Suppressor macrophage treated with lipopolysaccharide for 1 hour (primary cell): ENCODE data around the gene ZHX3.
"Not testable (repeated sequence)": the region's sequence is repeated elsewhere in the genome, so short reads cannot be mapped to it uniquely, and the experiment has no call there.

Experiments used
- DNase-seq, 3 donors: peaks; one replicate each; pipeline ENCODE4 v3.0.0-alpha.2; 2020 to 2022

The ZHX3 gene

DNA sequence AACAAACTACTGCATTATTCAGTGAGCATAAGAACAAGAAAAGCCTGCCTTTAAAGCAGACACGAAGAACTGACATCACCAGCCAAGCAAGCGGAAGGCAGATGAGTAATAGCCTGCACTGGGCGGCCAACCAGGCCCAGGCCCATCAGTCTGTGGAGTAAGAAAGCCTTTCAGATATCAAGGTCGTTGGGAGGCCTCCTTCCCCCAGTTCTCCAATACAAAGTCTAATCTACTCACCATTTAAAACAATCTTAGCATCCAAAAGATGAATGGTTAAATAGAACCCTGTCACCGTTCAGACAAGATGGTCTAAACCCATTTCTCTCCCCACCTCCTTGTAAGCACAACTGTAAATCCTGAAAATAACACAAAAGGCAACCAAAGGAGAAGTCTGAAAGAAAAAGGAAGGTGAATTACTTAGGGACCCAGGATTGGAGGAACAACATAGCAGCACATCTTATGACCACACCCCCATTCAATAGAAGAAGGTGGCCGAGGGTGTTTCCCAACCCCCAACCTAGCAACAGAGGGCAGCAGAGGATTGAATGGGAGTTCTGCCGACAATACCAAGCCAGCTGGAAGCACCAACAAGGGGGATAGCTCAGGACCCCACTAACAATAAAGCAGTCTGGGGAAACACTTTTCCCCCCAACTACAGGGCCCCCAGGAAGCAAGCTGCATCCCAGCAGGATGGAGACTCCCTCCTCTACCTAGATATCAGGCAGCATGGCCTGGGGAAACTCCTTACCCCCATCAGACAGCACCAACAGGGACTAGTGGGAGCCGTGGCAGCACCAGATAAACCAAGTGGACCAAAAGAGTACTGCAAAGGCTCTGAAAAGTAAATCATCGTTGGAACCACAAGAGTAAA is 67.9 kb downstream of the ZHX3 start:
- DNase-seq, result peak; percentile 25 to 35 (median 33)

GRCh38 chr20:41248368-41249024 is 69.0 kb downstream of the ZHX3 start:
- DNase-seq, result no peak

DNA sequence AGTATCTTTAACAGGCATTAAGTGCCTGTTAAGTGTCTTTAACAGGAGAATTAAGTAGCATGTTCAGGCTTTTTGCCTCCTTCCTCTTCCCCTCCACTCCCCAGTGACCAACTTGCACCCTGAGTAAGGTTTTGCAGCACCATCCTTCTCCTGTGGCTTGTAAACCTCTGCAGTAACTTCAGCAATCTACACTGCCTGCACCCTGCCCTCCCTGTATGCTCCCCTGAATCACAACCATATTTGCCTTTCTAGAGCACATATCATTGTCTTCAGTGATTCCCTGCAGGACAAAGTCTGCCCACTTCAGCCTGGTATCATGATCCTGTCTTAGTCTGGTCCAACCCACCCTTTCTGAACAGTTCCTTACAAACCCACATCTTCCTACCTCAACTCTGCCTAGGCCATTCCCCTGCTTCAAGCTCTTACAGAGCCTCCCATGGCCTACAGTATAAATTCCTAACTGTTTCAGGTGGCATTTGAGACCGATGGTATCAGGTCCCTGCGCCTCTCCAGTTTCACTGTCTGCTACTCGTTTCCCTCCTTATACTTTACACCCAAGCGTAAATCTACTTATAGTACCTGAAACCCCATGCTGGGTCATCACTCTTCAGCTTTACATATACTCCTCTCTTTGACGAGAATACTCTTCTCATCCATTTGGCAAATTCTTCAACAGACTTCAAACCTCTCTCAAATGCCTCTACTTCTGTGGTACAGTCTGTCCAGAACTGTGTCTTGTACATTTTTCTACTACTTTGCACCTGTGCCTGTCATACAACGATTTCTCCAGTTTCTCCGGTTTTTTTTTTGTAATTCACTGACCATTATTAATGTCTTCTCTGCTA is 69.8 kb downstream of the ZHX3 start:
- DNase-seq, result no peak

DNA sequence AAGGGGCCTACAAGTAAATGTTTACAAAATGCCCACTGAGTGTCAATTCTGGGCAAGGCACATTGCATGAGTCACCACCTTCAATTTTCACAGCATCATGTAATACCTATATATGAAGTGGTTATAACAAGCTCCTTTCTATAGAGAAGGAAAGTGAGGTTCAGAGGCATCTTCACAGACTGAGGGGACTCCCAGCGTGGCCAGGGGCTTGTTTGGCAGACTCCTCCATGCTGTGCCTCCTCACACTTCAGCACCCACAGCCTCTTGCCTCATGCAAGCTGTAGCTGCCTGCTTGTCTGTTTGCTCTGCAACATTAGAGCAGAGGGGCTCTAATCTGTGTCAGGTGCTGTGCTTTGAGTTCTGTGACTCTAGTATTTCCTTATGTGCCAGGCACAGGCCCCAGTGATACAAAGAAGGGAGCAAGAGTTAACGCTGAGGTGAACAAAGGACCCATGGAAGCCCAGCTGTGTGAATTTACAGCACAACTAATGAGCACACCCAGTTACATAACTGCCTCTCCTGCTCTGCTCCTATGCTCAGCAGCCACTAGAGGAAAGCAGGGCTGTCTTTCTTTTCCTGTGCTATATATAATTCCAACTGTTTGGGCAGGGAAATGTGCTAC is 72.3 kb downstream of the ZHX3 start:
- DNase-seq, result no peak

GRCh38 chr20:41242807-41243206 is 74.7 kb downstream of the ZHX3 start:
- DNase-seq, result no peak

- DNase-seq, result no peak
Observed at GRCh38 chr20:41242352-41242751, 75.2 kb downstream of the ZHX3 start.

DNA sequence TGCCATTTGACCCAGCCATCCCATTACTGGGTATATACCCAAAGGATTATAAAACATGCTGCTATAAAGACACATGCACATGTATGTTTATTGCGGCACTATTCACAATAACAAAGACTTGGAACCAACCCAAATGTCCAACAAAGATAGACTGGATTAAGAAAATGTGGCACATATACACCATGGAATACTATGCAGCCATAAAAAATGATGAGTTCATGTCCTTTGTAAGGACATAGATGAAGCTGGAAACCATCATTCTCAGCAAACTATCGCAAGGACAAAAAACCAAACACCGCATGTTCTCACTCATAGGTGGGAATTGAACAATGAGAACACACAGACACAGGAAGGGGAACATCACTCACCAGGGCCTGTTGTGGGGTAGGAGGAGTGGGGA is 80.3 kb downstream of the ZHX3 start:
- DNase-seq, result not testable (repeated sequence)

DNA sequence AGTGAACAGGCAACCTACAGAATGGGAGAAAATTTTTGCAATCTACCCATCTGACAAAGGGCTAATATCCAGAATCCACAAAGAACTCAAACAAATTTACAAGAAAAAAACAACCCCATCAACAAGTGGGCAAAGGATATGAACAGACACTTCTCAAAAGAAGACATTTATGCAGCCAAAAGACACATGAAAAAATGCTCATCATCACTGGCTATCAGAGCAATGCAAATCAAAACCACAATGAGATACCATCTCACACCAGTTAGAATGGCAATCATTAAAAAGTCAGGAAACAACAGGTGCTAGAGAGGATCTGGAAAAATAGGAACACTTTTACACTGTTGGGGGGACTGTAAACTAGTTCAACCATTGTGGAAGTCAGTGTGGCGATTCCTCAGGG is 80.7 kb downstream of the ZHX3 start:
- DNase-seq, result not testable (repeated sequence)

DNA sequence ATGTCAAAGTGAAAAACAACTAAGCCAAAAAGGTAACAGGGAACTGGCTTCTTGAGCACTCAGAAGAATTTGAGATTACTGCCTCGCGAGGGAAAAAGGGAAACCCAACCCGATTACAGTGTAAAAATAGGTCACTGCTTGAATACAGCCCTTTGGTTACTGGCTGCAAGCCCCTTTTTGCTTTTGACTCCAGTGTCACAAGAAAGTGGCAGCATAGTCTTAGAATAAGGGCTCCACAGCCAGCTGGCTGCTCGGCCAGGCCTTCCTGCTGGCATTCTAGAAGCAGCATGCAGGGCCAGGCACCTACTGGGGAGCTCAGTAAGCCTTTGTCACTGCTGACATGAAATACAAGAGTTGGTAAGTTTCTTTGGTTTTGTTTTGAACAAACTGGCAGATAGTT is 83.0 kb downstream of the ZHX3 start:
- DNase-seq, result no peak

DNA sequence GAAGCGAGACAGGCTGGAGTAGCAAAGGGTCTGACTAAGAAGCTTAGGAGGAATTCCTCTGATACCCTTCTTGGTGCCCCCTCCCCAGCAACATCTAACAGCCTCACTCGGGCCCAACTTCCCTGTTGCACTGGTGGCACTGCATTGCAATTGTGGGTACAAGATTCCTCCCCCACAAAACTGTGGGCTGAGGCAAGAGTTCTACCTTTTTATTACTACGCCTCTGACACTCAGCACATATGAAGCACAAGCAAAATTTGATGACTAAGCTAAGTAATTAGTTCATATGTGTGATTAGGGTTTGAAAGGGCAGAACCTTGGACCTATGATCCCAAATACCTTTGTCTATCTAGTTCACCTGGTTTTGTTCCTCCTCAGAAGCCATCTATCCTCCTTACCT is 83.5 kb downstream of the ZHX3 start:
- no peak for DNase-seq

DNA sequence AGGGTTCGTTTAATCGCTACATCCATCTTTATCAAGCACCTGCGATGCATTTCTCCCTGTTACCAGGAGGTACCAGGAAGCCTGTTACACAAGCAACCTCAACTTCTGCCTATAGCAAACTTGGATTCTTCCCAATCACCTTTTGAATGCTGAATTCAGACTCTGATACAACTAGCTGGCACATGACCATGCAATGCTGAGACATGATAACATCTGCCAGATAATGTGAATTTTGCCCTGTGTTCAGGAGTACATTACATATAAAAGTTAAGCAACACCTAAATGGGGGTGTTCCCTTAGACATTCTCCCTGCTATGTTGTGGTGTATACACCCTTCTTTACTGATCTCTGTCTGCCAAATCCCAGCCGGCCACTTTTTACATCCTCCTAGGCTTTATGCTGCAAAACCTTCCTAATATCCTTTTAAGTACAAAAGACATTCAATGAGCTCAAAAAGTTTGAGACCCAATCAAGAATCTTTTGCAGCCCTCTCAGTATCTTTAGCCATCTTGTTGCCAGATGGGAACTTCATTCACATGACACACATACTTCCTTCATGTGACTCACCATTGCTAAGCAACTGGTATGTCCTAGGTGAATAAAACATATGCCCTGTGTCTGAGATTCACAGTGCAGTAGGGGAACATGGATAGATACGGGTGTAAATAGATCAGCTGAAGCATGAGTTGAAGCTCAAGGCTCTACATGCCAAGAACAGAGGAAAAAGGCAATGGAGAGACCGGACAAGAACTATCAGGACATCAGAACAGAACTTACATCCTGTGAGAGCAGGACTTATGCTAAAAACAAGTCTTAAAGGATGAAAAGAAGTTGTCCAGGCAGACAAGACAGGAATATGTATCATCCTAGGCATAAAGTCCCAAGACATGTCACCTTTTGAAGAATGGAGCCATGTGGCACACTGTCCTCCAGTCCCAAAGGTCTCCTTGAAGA is 84.3 kb downstream of the ZHX3 start:
- DNase-seq, result peak; percentile 20 to 60 (median 58)

DNA sequence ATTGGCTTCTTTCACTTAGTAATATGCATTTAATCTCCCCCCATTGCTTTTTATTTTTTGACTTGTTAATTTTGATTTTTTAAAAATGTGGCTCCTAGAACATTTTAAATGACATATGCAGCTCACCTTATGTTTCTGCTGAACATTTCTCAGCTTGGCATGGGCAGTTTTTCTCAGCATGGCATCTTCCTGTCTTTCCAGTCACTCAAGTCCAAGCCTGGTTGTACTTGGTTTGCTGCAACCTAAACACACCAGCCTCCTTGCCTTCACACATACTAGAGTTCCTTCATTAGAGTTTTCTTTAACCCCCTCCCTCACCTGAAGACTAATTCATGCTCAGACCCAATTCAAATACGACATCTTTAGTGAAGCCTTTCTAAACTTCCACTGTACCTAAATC is 86.4 kb downstream of the ZHX3 start:
- DNase-seq, result no peak

DNA sequence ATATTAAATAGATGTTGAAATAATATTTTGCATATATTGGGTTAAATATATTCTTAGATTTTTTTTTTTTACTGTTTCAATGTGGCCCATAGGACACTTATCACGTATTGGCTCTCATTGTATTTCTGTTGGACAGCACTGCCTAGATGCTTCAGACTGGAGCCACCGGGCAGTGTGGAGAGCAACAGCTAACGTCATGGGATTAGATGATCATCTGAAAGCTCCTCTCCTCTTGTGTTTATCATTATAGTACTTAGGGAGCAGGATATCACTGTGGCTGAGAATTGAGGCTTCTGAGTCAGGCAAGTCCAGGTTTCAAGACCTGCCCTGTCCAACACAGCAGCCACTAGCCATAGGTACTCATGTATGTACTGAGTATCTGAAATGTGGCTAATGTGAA is 87.4 kb downstream of the ZHX3 start:
- no peak for DNase-seq

GRCh38 chr20:41229259-41229658 is 88.3 kb downstream of the ZHX3 start:
- DNase-seq, result no peak

- no peak for DNase-seq
Observed at GRCh38 chr20:41228858-41229257, 88.7 kb downstream of the ZHX3 start.

GRCh38 chr20:41226426-41226825 is 91.1 kb downstream of the ZHX3 start:
- no peak for DNase-seq

GRCh38 chr20:41225091-41225490 is 92.4 kb downstream of the ZHX3 start:
- DNase-seq, result no peak

- DNase-seq, result peak in 1 of 3 donors; percentile 11
Observed at GRCh38 chr20:41224281-41224680, 93.2 kb downstream of the ZHX3 start.

DNA sequence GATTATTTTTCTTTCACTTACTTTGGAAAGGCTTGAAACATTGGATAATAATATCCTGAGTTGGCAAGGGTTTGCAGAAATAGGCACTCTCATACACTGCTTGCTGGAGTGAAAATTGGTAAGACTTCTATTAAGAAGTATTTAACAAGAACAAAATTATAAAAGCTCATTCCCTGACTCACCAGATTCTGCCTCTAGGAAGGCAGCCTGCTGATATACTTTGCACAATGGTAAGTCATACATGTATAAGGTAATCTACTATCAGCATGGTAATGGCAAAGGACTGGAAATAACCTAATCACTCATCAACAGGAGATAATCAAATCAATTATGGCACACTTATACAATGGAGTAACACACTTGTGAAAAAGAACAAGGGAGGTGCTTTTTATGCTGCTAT is 94.4 kb downstream of the ZHX3 start:
- DNase-seq, result no peak

- DNase-seq, result no peak
Observed at GRCh38 chr20:41222703-41223102, 94.8 kb downstream of the ZHX3 start.

GRCh38 chr20:41222296-41222695 is 95.2 kb downstream of the ZHX3 start:
- DNase-seq, result no peak
